SU-DHL-6 (cell line): ENCODE measurements around the gene NMNAT2.

ENCODE experiments used
- H2AFZ ChIP-seq: fragments of 200-600 bp; sonication (generic); 2 replicates; pipeline ENCODE4 v1.6.1; 2014; ENCODE audit warnings: low read depth, mild to moderate bottlenecking, moderate library complexity, mixed read lengths, antibody characterized with exemption, low read length; ENCODE audit not compliant: severe bottlenecking
- H3F3A ChIP-seq: fragments of 200-600 bp; shearing (Covaris generic); 2 replicates; pipeline ENCODE4 v1.6.0; 2016; ENCODE audit warnings: antibody characterized with exemption, mild to moderate bottlenecking; ENCODE audit not compliant: insufficient read depth
- H3K27ac ChIP-seq: fragments of 200-600 bp; sonication (generic); 2 replicates; pipeline ENCODE4 v1.5.1; 2016; ENCODE audit warnings: low read depth, mild to moderate bottlenecking, low read length, moderate library complexity, mixed read lengths
- H3K27me3 ChIP-seq: fragments of 200-600 bp; sonication (generic), shearing (Covaris generic); 2 replicates; pipeline ENCODE4 v1.6.0; 2014; ENCODE audit warnings: mild to moderate bottlenecking, low read length
- H3K36me3 ChIP-seq: fragments of 200-600 bp; sonication (generic); 2 replicates; pipeline ENCODE4 v1.6.1; 2014; ENCODE audit warnings: mild to moderate bottlenecking, low read length, mixed read lengths
- H3K4me2 ChIP-seq: fragments of 300-600, 200-600 bp; shearing (Covaris generic), sonication (generic); 2 replicates; pipeline ENCODE4 v1.6.0; 2014; ENCODE audit warnings: low read length, low read depth, mild to moderate bottlenecking; ENCODE audit not compliant: poor library complexity, severe bottlenecking
- H3K4me3 ChIP-seq: fragments of 200-600 bp; sonication (generic); 2 replicates; pipeline ENCODE4 v1.5.1; 2014; ENCODE audit warnings: antibody characterized with exemption, low read length, mild to moderate bottlenecking, mixed read lengths; ENCODE audit not compliant: insufficient read depth, poor library complexity, severe bottlenecking
- H3K79me2 ChIP-seq: fragments of 200-600 bp; sonication (generic); 2 replicates; pipeline ENCODE4 v1.6.1; 2014; ENCODE audit warnings: mild to moderate bottlenecking, low read length, moderate library complexity; ENCODE audit not compliant: insufficient read depth
- H3K9ac ChIP-seq: fragments of 200-600 bp; sonication (generic); 2 replicates; pipeline ENCODE4 v1.7.0; 2014; ENCODE audit warnings: mild to moderate bottlenecking, low read length
- H3K9me2 ChIP-seq: fragments of 200-600 bp; sonication (generic); replicated peaks from 2 replicates; pipeline ENCODE4 v1.6.1; 2014; ENCODE audit warnings: low read length; ENCODE audit not compliant: insufficient read depth
- H3K9me3 ChIP-seq: fragments of 200-600 bp; sonication (generic); 2 replicates; pipeline ENCODE4 v1.6.1; 2014; ENCODE audit warnings: low read length, mixed read lengths; ENCODE audit not compliant: insufficient read depth
- H4K20me1 ChIP-seq: fragments of 200-600 bp; sonication (generic); 2 replicates; pipeline ENCODE4 v1.6.1; 2014; ENCODE audit warnings: low read depth, mild to moderate bottlenecking, antibody characterized with exemption, low read length, moderate library complexity, mixed read lengths
- EZH2phosphoT487 ChIP-seq: fragments of 200-600 bp; sonication (generic), shearing (Covaris generic); conservative IDR thresholded peaks from 2 replicates; pipeline ENCODE4 v1.6.1; 2018; ENCODE audit warnings: mild to moderate bottlenecking, antibody characterized with exemption, low read length, moderate library complexity, mixed read lengths
- TF ChIP-seq, protein P1 (sequence below): fragments of 200-600 bp; sonication (generic); IDR thresholded peaks from one replicate; pipeline ENCODE4 v1.5.1; 2017; ENCODE audit warnings: antibody characterized with exemption, mild to moderate bottlenecking, low read length, moderate library complexity; ENCODE audit not compliant: insufficient read depth, poor library complexity, severe bottlenecking

Gene NMNAT2

GRCh38 chr1:183411091-183411490, 7.1 kb downstream of the NMNAT2 start:
- TF ChIP-seq, protein P1, sequence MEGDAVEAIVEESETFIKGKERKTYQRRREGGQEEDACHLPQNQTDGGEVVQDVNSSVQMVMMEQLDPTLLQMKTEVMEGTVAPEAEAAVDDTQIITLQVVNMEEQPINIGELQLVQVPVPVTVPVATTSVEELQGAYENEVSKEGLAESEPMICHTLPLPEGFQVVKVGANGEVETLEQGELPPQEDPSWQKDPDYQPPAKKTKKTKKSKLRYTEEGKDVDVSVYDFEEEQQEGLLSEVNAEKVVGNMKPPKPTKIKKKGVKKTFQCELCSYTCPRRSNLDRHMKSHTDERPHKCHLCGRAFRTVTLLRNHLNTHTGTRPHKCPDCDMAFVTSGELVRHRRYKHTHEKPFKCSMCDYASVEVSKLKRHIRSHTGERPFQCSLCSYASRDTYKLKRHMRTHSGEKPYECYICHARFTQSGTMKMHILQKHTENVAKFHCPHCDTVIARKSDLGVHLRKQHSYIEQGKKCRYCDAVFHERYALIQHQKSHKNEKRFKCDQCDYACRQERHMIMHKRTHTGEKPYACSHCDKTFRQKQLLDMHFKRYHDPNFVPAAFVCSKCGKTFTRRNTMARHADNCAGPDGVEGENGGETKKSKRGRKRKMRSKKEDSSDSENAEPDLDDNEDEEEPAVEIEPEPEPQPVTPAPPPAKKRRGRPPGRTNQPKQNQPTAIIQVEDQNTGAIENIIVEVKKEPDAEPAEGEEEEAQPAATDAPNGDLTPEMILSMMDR = no peak
- no peak for TF ChIP-seq EZH2phosphoT487
- Histone ChIP-seq H2AFZ (no peak overlapping the region), H3K4me2 (no peak overlapping the region), H3K9ac (no peak overlapping the region), H3K9me2 (no peaks in the 10 kb centered on the region; the same call in 1 of the 2 replicates), H3K4me3 (no peak overlapping the region), H3F3A (no peaks in the 10 kb centered on the region), H3K27me3 (no peaks in the 10 kb centered on the region), H3K27ac (no peak overlapping the region), H3K9me3 (no peaks in the 10 kb centered on the region), H3K36me3 (no peaks in the 10 kb centered on the region), H3K79me2 (no peaks in the 10 kb centered on the region), H4K20me1 (no peaks in the 10 kb centered on the region)

DNA sequence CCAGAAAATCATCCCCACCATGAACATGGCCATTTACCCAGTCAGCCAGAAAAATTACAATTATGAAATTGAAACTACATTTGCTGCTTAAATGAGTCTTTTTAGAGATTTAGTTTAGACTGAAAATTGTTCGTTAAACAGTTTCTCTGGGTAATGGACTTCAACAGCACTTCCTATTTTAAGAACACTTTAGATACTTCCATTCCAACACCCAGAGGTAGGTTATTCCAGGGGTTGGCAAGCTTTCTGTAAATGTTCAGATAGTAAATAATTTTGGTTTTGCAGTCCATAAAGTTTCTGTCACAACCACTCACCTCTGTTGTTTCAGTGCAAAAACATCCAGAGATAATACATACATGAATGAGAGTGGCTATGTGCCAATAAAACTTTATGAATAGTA, 10.2 kb downstream of the NMNAT2 start:
- no peak overlapping the region for H2AFZ ChIP-seq
- no peaks in the 10 kb centered on the region for H3F3A ChIP-seq
- TF ChIP-seq, protein P1 = no peak
- TF ChIP-seq EZH2phosphoT487 = no peak
- H3K9me3 ChIP-seq = no peaks in the 10 kb centered on the region
- no peak overlapping the region for H3K27ac ChIP-seq
- no peaks in the 10 kb centered on the region; the same call in 1 of the 2 replicates for H3K9me2 ChIP-seq
- H3K79me2 ChIP-seq = no peaks in the 10 kb centered on the region
- no peak overlapping the region for H3K9ac ChIP-seq
- H3K27me3 ChIP-seq = no peaks in the 10 kb centered on the region
- H4K20me1 ChIP-seq = no peaks in the 10 kb centered on the region
- no peak overlapping the region for H3K4me3 ChIP-seq
- H3K4me2 ChIP-seq = no peak overlapping the region
- H3K36me3 ChIP-seq = no peaks in the 10 kb centered on the region

DNA sequence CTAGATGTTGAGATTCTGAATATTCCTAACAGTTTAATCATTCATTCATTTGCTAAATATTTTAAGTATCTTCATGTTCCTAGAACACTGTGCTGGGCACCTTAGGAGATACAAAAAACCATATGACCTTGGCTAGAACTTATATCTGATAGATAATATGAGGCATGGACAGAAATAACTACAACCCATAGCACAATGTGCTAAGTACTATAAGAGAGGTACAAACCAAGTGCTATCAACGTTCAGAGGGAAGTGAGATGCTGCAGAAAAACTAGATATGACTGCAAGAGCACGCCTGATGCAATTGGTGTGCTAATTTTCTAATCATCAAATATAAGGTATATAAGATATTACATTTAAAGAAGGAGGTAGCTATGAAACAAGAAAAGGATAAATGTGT, 10.7 kb downstream of the NMNAT2 start:
- Histone ChIP-seq H3K9me2 (no peaks in the 10 kb centered on the region; the same call in 1 of the 2 replicates), H3F3A (no peaks in the 10 kb centered on the region), H3K27me3 (no peaks in the 10 kb centered on the region), H4K20me1 (no peaks in the 10 kb centered on the region), H3K9ac (no peak overlapping the region), H3K9me3 (no peaks in the 10 kb centered on the region), H3K27ac (no peak overlapping the region), H3K4me3 (no peak overlapping the region), H3K36me3 (no peaks in the 10 kb centered on the region), H3K79me2 (no peaks in the 10 kb centered on the region), H3K4me2 (no peak overlapping the region), H2AFZ (no peak overlapping the region)
- TF ChIP-seq EZH2phosphoT487 = no peak
- TF ChIP-seq, protein P1 = no peak
